ENCODE data around the gene INHBE.
A peak's percentile ranks its signal among the peaks of the same experiment; 100 is the strongest.

The INHBE gene

DNA sequence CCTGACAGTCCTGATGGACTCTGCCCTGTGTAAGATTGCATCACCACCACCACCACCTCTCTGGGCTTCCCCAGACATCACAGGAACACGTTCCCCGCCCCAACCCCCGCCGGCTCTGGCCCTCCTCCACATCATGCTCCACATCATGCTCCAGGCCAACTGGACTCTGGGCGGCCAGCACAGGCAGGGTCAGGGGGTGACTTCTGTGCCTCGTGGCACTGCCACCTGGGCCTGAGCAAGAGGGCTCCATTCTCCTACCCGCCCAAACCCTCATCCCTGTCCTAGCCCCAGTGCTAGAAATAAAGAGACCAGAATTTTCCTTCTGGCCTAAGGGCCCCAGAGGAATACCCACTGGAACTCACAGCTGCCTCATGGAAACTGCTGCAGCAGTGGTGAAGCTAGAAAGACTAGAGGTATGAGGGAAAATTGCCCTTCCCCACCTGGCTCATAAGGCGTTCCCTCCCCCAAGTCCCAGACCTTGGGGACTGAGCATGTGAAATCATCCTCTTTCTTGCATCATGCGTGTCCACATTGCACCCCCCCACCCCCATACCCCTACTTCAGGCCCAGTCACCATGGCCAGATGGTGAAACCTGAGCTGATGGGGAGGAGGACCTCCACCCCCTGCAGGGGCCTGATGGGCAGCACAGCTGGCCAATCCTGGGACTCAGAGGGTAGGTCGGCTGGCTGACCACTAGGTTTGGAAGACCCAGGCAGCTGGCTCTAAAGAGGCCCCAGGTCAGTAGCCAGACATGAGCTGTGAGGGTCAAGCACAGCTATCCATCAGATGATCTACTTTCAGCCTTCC is at the start of gene INHBE (continued):
- TF ChIP-seq, protein P1, sequence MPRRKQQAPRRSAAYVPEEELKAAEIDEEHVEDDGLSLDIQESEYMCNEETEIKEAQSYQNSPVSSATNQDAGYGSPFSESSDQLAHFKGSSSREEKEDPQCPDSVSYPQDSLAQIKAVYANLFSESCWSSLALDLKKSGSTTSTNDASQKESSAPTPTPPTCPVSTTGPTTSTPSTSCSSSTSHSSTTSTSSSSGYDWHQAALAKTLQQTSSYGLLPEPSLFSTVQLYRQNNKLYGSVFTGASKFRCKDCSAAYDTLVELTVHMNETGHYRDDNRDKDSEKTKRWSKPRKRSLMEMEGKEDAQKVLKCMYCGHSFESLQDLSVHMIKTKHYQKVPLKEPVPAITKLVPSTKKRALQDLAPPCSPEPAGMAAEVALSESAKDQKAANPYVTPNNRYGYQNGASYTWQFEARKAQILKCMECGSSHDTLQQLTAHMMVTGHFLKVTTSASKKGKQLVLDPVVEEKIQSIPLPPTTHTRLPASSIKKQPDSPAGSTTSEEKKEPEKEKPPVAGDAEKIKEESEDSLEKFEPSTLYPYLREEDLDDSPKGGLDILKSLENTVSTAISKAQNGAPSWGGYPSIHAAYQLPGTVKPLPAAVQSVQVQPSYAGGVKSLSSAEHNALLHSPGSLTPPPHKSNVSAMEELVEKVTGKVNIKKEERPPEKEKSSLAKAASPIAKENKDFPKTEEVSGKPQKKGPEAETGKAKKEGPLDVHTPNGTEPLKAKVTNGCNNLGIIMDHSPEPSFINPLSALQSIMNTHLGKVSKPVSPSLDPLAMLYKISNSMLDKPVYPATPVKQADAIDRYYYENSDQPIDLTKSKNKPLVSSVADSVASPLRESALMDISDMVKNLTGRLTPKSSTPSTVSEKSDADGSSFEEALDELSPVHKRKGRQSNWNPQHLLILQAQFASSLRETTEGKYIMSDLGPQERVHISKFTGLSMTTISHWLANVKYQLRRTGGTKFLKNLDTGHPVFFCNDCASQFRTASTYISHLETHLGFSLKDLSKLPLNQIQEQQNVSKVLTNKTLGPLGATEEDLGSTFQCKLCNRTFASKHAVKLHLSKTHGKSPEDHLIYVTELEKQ (tag by site-specific recombination; IDR thresholded peaks at IDR 0.05; ENCODE audit: borderline replicate concordance) = no peak
- TF ChIP-seq IKZF3 (tag by site-specific recombination; IDR thresholded peaks at IDR 0.05) (peak; percentile 87), KLF9 (tag by site-specific recombination; IDR thresholded peaks at IDR 0.05; ENCODE audit: low read depth) (peak; percentile 29; the same call in 1 of the 2 replicates), ZNF335 (tag by site-specific recombination; conservative IDR thresholded peaks at IDR 0.05) (peak; percentile 72), ZEB2 (tag by site-specific recombination; IDR thresholded peaks at IDR 0.05) (peak; percentile 89), WT1 (tag by site-specific recombination; IDR thresholded peaks at IDR 0.05) (0 out of 2 replicates have a peak, but pooled peaks have one; percentile 28), ZNF664 (tag by site-specific recombination; IDR thresholded peaks at IDR 0.05) (no peak), ZXDB (tag by site-specific recombination; IDR thresholded peaks at IDR 0.05) (peak; percentile 86), ZNF23 (tag by site-specific recombination; IDR thresholded peaks at IDR 0.05; ENCODE audit: borderline replicate concordance) (no peak), ZNF324 (tag by site-specific recombination; IDR thresholded peaks at IDR 0.05) (peak; percentile 93; the same call in 1 of the 2 replicates), KLF7 (tag by site-specific recombination; IDR thresholded peaks at IDR 0.05; ENCODE audit: borderline replicate concordance) (0 out of 2 replicates have a peak, but pooled peaks have one; percentile 39), GLIS1 (tag by site-specific recombination; IDR thresholded peaks at IDR 0.05) (peak; percentile 91), SP2 (tag by site-specific recombination; IDR thresholded peaks at IDR 0.05) (peak; percentile 62), ZBTB21 (tag by site-specific recombination; IDR thresholded peaks at IDR 0.05) (peak; percentile 72; the same call in 1 of the 2 replicates), ZNF48 (tag by site-specific recombination; IDR thresholded peaks at IDR 0.05) (no peak), SCRT1 (tag by site-specific recombination; IDR thresholded peaks at IDR 0.05; ENCODE audit: borderline replicate concordance) (no peak), KLF8 (tag by site-specific recombination; IDR thresholded peaks at IDR 0.05) (no peak)
- TF ChIP-seq, protein P2, sequence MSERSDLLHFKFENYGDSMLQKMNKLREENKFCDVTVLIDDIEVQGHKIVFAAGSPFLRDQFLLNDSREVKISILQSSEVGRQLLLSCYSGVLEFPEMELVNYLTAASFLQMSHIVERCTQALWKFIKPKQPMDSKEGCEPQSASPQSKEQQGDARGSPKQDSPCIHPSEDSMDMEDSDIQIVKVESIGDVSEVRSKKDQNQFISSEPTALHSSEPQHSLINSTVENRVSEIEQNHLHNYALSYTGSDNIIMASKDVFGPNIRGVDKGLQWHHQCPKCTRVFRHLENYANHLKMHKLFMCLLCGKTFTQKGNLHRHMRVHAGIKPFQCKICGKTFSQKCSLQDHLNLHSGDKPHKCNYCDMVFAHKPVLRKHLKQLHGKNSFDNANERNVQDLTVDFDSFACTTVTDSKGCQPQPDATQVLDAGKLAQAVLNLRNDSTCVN (tag by site-specific recombination; optimal IDR thresholded peaks at IDR 0.05) = no peak
- TF ChIP-seq, protein P3, sequence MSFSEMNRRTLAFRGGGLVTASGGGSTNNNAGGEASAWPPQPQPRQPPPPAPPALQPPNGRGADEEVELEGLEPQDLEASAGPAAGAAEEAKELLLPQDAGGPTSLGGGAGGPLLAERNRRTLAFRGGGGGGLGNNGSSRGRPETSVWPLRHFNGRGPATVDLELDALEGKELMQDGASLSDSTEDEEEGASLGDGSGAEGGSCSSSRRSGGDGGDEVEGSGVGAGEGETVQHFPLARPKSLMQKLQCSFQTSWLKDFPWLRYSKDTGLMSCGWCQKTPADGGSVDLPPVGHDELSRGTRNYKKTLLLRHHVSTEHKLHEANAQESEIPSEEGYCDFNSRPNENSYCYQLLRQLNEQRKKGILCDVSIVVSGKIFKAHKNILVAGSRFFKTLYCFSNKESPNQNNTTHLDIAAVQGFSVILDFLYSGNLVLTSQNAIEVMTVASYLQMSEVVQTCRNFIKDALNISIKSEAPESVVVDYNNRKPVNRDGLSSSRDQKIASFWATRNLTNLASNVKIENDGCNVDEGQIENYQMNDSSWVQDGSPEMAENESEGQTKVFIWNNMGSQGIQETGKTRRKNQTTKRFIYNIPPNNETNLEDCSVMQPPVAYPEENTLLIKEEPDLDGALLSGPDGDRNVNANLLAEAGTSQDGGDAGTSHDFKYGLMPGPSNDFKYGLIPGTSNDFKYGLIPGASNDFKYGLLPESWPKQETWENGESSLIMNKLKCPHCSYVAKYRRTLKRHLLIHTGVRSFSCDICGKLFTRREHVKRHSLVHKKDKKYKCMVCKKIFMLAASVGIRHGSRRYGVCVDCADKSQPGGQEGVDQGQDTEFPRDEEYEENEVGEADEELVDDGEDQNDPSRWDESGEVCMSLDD (tag by site-specific recombination; IDR thresholded peaks at IDR 0.05) = peak; percentile 79; the same call in 1 of the 2 replicates
- TF ChIP-seq, protein P4, sequence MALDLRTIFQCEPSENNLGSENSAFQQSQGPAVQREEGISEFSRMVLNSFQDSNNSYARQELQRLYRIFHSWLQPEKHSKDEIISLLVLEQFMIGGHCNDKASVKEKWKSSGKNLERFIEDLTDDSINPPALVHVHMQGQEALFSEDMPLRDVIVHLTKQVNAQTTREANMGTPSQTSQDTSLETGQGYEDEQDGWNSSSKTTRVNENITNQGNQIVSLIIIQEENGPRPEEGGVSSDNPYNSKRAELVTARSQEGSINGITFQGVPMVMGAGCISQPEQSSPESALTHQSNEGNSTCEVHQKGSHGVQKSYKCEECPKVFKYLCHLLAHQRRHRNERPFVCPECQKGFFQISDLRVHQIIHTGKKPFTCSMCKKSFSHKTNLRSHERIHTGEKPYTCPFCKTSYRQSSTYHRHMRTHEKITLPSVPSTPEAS (tag by site-specific recombination; IDR thresholded peaks at IDR 0.05) = 0 out of 2 replicates have a peak, but pooled peaks have one; percentile 7
- TF ChIP-seq, protein P5, sequence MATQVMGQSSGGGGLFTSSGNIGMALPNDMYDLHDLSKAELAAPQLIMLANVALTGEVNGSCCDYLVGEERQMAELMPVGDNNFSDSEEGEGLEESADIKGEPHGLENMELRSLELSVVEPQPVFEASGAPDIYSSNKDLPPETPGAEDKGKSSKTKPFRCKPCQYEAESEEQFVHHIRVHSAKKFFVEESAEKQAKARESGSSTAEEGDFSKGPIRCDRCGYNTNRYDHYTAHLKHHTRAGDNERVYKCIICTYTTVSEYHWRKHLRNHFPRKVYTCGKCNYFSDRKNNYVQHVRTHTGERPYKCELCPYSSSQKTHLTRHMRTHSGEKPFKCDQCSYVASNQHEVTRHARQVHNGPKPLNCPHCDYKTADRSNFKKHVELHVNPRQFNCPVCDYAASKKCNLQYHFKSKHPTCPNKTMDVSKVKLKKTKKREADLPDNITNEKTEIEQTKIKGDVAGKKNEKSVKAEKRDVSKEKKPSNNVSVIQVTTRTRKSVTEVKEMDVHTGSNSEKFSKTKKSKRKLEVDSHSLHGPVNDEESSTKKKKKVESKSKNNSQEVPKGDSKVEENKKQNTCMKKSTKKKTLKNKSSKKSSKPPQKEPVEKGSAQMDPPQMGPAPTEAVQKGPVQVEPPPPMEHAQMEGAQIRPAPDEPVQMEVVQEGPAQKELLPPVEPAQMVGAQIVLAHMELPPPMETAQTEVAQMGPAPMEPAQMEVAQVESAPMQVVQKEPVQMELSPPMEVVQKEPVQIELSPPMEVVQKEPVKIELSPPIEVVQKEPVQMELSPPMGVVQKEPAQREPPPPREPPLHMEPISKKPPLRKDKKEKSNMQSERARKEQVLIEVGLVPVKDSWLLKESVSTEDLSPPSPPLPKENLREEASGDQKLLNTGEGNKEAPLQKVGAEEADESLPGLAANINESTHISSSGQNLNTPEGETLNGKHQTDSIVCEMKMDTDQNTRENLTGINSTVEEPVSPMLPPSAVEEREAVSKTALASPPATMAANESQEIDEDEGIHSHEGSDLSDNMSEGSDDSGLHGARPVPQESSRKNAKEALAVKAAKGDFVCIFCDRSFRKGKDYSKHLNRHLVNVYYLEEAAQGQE (tag by site-specific recombination; IDR thresholded peaks at IDR 0.05) = no peak
- TF ChIP-seq, protein P6, sequence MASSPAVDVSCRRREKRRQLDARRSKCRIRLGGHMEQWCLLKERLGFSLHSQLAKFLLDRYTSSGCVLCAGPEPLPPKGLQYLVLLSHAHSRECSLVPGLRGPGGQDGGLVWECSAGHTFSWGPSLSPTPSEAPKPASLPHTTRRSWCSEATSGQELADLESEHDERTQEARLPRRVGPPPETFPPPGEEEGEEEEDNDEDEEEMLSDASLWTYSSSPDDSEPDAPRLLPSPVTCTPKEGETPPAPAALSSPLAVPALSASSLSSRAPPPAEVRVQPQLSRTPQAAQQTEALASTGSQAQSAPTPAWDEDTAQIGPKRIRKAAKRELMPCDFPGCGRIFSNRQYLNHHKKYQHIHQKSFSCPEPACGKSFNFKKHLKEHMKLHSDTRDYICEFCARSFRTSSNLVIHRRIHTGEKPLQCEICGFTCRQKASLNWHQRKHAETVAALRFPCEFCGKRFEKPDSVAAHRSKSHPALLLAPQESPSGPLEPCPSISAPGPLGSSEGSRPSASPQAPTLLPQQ (tag by site-specific recombination; IDR thresholded peaks at IDR 0.05) = peak; percentile 75
- TF ChIP-seq, protein P7, sequence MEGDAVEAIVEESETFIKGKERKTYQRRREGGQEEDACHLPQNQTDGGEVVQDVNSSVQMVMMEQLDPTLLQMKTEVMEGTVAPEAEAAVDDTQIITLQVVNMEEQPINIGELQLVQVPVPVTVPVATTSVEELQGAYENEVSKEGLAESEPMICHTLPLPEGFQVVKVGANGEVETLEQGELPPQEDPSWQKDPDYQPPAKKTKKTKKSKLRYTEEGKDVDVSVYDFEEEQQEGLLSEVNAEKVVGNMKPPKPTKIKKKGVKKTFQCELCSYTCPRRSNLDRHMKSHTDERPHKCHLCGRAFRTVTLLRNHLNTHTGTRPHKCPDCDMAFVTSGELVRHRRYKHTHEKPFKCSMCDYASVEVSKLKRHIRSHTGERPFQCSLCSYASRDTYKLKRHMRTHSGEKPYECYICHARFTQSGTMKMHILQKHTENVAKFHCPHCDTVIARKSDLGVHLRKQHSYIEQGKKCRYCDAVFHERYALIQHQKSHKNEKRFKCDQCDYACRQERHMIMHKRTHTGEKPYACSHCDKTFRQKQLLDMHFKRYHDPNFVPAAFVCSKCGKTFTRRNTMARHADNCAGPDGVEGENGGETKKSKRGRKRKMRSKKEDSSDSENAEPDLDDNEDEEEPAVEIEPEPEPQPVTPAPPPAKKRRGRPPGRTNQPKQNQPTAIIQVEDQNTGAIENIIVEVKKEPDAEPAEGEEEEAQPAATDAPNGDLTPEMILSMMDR (tag by site-specific recombination; IDR thresholded peaks at IDR 0.05) = no peak

All from HEK293 (cell line).